ENCODE measurements around the gene STK24. TPM values are rescaled to one million over a fixed set of nuclear protein-coding genes. Genes with fewer than 3 reads are reported as not detected.

Gene STK24
- total RNA-seq, 2 donors from 2014 or later, result 35.0 to 56.7 TPM

DNA sequence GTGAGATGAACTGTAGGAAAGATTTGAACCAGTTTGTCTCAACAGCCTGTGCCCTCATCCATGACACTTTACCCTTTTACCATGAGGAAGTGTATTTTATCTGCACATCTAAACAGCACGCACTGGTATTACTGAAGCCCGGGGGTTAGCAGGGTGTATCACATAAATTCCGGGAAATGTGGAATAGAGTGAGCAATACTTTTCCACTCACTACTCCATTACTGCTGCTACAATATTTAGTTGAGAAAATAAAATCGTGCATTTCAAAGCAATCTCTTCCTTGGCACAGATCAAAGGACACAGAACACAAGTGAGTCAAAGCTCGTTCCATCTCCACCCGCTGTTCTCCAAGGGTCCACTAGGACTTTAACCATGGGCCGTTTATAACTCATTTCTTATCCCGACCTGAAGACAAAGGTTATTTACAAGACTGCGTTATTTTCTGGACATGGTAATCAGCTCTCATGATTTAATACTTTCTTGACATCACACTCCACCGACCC lies 35.2 kb downstream of the STK24 start:
- Histone ChIP-seq H3K4me3 (no peak overlapping the region), H3K4me1 (peaks cover 56% of the 10 kb centered on the region), H3K27me3 (no peaks in the 10 kb centered on the region), H3K9me3 (no peaks in the 10 kb centered on the region), H3K27ac (peak overlapping the region in 1 of 4 donors; percentile 22), H3K36me3 (replicated peaks in 1 of 2; ENCODE audit: insufficient read depth in 1 of 2, low read depth in 2 of 2) (no peaks in the 10 kb centered on the region)
- ATAC-seq, result no peak
- DNase-seq, result no peak
- WGBS, 2 donors, result 78 to 79% methylated on average over 10 of the region's 10 CpGs
- no peak for TF ChIP-seq POLR2A (IDR thresholded peaks at IDR 0.05)
- TF ChIP-seq, protein P1, sequence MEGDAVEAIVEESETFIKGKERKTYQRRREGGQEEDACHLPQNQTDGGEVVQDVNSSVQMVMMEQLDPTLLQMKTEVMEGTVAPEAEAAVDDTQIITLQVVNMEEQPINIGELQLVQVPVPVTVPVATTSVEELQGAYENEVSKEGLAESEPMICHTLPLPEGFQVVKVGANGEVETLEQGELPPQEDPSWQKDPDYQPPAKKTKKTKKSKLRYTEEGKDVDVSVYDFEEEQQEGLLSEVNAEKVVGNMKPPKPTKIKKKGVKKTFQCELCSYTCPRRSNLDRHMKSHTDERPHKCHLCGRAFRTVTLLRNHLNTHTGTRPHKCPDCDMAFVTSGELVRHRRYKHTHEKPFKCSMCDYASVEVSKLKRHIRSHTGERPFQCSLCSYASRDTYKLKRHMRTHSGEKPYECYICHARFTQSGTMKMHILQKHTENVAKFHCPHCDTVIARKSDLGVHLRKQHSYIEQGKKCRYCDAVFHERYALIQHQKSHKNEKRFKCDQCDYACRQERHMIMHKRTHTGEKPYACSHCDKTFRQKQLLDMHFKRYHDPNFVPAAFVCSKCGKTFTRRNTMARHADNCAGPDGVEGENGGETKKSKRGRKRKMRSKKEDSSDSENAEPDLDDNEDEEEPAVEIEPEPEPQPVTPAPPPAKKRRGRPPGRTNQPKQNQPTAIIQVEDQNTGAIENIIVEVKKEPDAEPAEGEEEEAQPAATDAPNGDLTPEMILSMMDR (IDR thresholded peaks at IDR 0.05), result no peak
- intact Hi-C loops (cut with DNase I), result no loop called here

DNA sequence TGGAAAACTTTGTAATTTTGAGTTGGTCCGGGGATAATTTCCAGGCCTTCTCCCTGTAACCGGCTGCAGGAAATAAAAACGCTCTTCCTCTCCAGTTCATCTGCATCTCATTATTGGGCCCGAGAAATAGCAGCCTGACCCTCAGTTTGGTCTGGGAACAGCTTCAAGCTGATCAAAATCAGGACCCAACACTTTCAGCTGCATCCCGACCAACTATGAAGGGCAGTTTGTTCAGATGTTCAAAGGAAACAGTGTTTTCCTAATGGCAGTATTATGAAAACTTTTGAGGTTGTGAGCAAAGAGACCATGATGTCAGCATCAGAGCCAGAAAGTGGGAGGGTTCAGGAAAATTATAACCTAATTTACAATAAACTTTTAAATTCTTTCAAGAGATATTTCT lies 35.7 kb downstream of the STK24 start:
- no peaks in the 10 kb centered on the region for H3K36me3 ChIP-seq (replicated peaks in 1 of 2; ENCODE audit: insufficient read depth in 1 of 2, low read depth in 2 of 2)
- TF ChIP-seq, protein P1 (IDR thresholded peaks at IDR 0.05), result no peak
- no peak for TF ChIP-seq POLR2A (IDR thresholded peaks at IDR 0.05)
- peak overlapping the region in 2 of 4 donors; percentile 1 to 4 for H3K27ac ChIP-seq
- no peak overlapping the region for H3K4me3 ChIP-seq
- no peaks in the 10 kb centered on the region for H3K9me3 ChIP-seq
- intact Hi-C loops (cut with DNase I), result no loop called here
- H3K4me1 ChIP-seq, result peaks cover 57% of the 10 kb centered on the region
- ATAC-seq (no peak), DNase-seq (no peak)
- no peaks in the 10 kb centered on the region for H3K27me3 ChIP-seq
- 73 to 81% methylated on average over 5 of the region's 5 CpGs for WGBS, 2 donors

- Histone ChIP-seq H3K4me3 (no peak overlapping the region), H3K9me3 (no peaks in the 10 kb centered on the region), H3K27me3 (no peaks in the 10 kb centered on the region), H3K27ac (no peak overlapping the region), H3K4me1 (peaks cover 62% of the 10 kb centered on the region), H3K36me3 (replicated peaks in 1 of 2; ENCODE audit: insufficient read depth in 1 of 2, low read depth in 2 of 2) (no peaks in the 10 kb centered on the region)
- 19 to 50% methylated on average over 1 of the region's 1 CpG for WGBS, 2 donors
- no peak for ATAC-seq
- intact Hi-C loops (cut with DNase I), result no loop called here
- TF ChIP-seq, protein P1 (IDR thresholded peaks at IDR 0.05), result no peak
- TF ChIP-seq POLR2A (IDR thresholded peaks at IDR 0.05), result no peak
- peak in 1 of 4 donors; percentile 42 for DNase-seq
Measured at GRCh38 chr13:98540476-98540875, 36.4 kb downstream of the STK24 start.

- Histone ChIP-seq H3K4me1 (peaks cover 67% of the 10 kb centered on the region), H3K27ac (no peak overlapping the region), H3K36me3 (replicated peaks in 1 of 2; ENCODE audit: insufficient read depth in 1 of 2, low read depth in 2 of 2) (no peaks in the 10 kb centered on the region), H3K9me3 (no peaks in the 10 kb centered on the region), H3K27me3 (no peaks in the 10 kb centered on the region), H3K4me3 (no peak overlapping the region)
- DNase-seq, result no peak
- intact Hi-C loops (cut with DNase I), result no loop called here
- WGBS, 2 donors, result 73 to 76% methylated on average over 7 of the region's 7 CpGs
- ATAC-seq, result no peak
- TF ChIP-seq, protein P1 (IDR thresholded peaks at IDR 0.05), result no peak
- TF ChIP-seq POLR2A (IDR thresholded peaks at IDR 0.05), result no peak
Measured at GRCh38 chr13:98539666-98540065, 37.2 kb downstream of the STK24 start.

GRCh38 chr13:98538876-98539275 lies 38.0 kb downstream of the STK24 start:
- intact Hi-C loops (cut with DNase I), result no loop called here
- WGBS, 2 donors, result 87 to 93% methylated on average over 8 of the region's 8 CpGs
- H3K4me3 ChIP-seq, result no peak overlapping the region

More at GRCh38 chr13:98538876-98539275, 38.0 kb downstream of the STK24 start:
- peaks cover 67% of the 10 kb centered on the region for H3K4me1 ChIP-seq
- H3K9me3 ChIP-seq, result no peaks in the 10 kb centered on the region
- H3K27me3 ChIP-seq, result no peaks in the 10 kb centered on the region
- no peaks in the 10 kb centered on the region for H3K36me3 ChIP-seq (replicated peaks in 1 of 2; ENCODE audit: insufficient read depth in 1 of 2, low read depth in 2 of 2)
- H3K27ac ChIP-seq, result no peak overlapping the region
- ATAC-seq (no peak), DNase-seq (no peak)
- TF ChIP-seq, protein P1 (IDR thresholded peaks at IDR 0.05), result no peak
- TF ChIP-seq POLR2A (IDR thresholded peaks at IDR 0.05), result no peak
